ENCODE results near the gene SLC17A1.

Gene SLC17A1

GRCh38 chr6:25831532-25832306 is at the start of gene SLC17A1:
Gene SLC17A1 (minus strand): TSS chr6:25832052. CDS start chr6:25830557, 1,495 bp downstream.
- H3K4me2 ChIP-seq (ENCODE audit: low read depth, low read length, poor library complexity, severe bottlenecking) = no peak within 1 kb of the TSS
- no peak within 1 kb of the TSS for H3K27ac ChIP-seq (ENCODE audit: low read depth, low read length)
- no peak within 1 kb of the TSS for H3K9ac ChIP-seq (ENCODE audit: low read length)
- H3K9me2 ChIP-seq (replicated peaks; ENCODE audit: insufficient read depth, low read length) = no peaks in the 10 kb centered on the region
- H3K9me3 ChIP-seq (ENCODE audit: insufficient read depth, low read length) = no peaks in the 10 kb centered on the region
- H3F3A ChIP-seq (ENCODE audit: insufficient read depth) = no peaks in the 10 kb centered on the region
- H3K4me3 ChIP-seq (ENCODE audit: insufficient read depth, low read length, poor library complexity, severe bottlenecking) = no peak within 1 kb of the TSS
- no peaks in the 10 kb centered on the region; the same call in 1 of the 2 replicates for H3K36me3 ChIP-seq (ENCODE audit: low read length)
- no peak for TF ChIP-seq CTCF (IDR thresholded peaks at IDR 0.05; ENCODE audit: insufficient read depth, low read length, poor library complexity, severe bottlenecking)
- no peak for TF ChIP-seq EZH2phosphoT487 (conservative IDR thresholded peaks at IDR 0.05; ENCODE audit: low read length)
- no peaks in the 10 kb centered on the region for H3K79me2 ChIP-seq (ENCODE audit: insufficient read depth, low read length)
- H4K20me1 ChIP-seq (ENCODE audit: low read depth, low read length) = no peaks in the 10 kb centered on the region
- H3K27me3 ChIP-seq (ENCODE audit: low read length) = no peaks in the 10 kb centered on the region
- no peak within 1 kb of the TSS for H2AFZ ChIP-seq (ENCODE audit: low read depth, low read length, severe bottlenecking)

GRCh38 chr6:25880601-25881000 is 48.7 kb upstream of the SLC17A1 start:
- Histone ChIP-seq H3F3A (ENCODE audit: insufficient read depth) (no peaks in the 10 kb centered on the region), H3K79me2 (ENCODE audit: insufficient read depth, low read length) (no peaks in the 10 kb centered on the region), H4K20me1 (ENCODE audit: low read depth, low read length) (no peaks in the 10 kb centered on the region), H3K9me2 (replicated peaks; ENCODE audit: insufficient read depth, low read length) (no peaks in the 10 kb centered on the region), H3K4me2 (ENCODE audit: low read depth, low read length, poor library complexity, severe bottlenecking) (no peak overlapping the region), H3K27ac (ENCODE audit: low read depth, low read length) (no peak overlapping the region), H3K27me3 (ENCODE audit: low read length) (0 out of 2 replicates have a peak, but pooled peaks cover 2% of the 10 kb centered on the region), H3K9me3 (ENCODE audit: insufficient read depth, low read length) (no peaks in the 10 kb centered on the region), H3K36me3 (ENCODE audit: low read length) (no peaks in the 10 kb centered on the region), H3K9ac (ENCODE audit: low read length) (no peak overlapping the region), H2AFZ (ENCODE audit: low read depth, low read length, severe bottlenecking) (no peak overlapping the region), H3K4me3 (ENCODE audit: insufficient read depth, low read length, poor library complexity, severe bottlenecking) (no peak overlapping the region)
- TF ChIP-seq EZH2phosphoT487 (conservative IDR thresholded peaks at IDR 0.05; ENCODE audit: low read length) = no peak
- no peak for TF ChIP-seq CTCF (IDR thresholded peaks at IDR 0.05; ENCODE audit: insufficient read depth, low read length, poor library complexity, severe bottlenecking)

- Histone ChIP-seq H3K9me2 (replicated peaks; ENCODE audit: insufficient read depth, low read length) (no peaks in the 10 kb centered on the region), H3K9ac (ENCODE audit: low read length) (no peak overlapping the region), H3K79me2 (ENCODE audit: insufficient read depth, low read length) (no peaks in the 10 kb centered on the region), H3K27ac (ENCODE audit: low read depth, low read length) (no peak overlapping the region), H3K27me3 (ENCODE audit: low read length) (0 out of 2 replicates have a peak, but pooled peaks cover 3% of the 10 kb centered on the region), H2AFZ (ENCODE audit: low read depth, low read length, severe bottlenecking) (no peak overlapping the region), H3K4me3 (ENCODE audit: insufficient read depth, low read length, poor library complexity, severe bottlenecking) (no peak overlapping the region), H3K4me2 (ENCODE audit: low read depth, low read length, poor library complexity, severe bottlenecking) (no peak overlapping the region), H3F3A (ENCODE audit: insufficient read depth) (no peaks in the 10 kb centered on the region), H3K9me3 (ENCODE audit: insufficient read depth, low read length) (no peaks in the 10 kb centered on the region), H4K20me1 (ENCODE audit: low read depth, low read length) (no peaks in the 10 kb centered on the region), H3K36me3 (ENCODE audit: low read length) (no peaks in the 10 kb centered on the region)
- TF ChIP-seq CTCF (IDR thresholded peaks at IDR 0.05; ENCODE audit: insufficient read depth, low read length, poor library complexity, severe bottlenecking) (no peak), EZH2phosphoT487 (conservative IDR thresholded peaks at IDR 0.05; ENCODE audit: low read length) (no peak)
Measured at GRCh38 chr6:25878721-25879322, 47.0 kb upstream of the SLC17A1 start.
